SHP77 treated with DMSO at 0.1 percent for 48 hours (cell line): ENCODE results near the gene WIPI1.
"Not testable (repeated sequence)": the region's sequence is repeated elsewhere in the genome, so short reads cannot be mapped to it uniquely, and the experiment has no call there.

Experiments used
- DNase-seq: peaks from one replicate; lab custom pipeline; 2025; lab: John Stamatoyannopoulos, UW

The WIPI1 gene

GRCh38 chr17:68437979-68438822, 19.1 kb downstream of the WIPI1 start:
- DNase-seq: no peak

- peak; percentile 30 for DNase-seq
Measured at GRCh38 chr17:68435876-68436842, 21.1 kb downstream of the WIPI1 start.

- DNase-seq: no peak
Measured at GRCh38 chr17:68435361-68435760, 21.9 kb downstream of the WIPI1 start.

GRCh38 chr17:68433911-68434508, 23.3 kb downstream of the WIPI1 start:
- no peak for DNase-seq

GRCh38 chr17:68433211-68433610, 24.1 kb downstream of the WIPI1 start:
- DNase-seq: no peak

GRCh38 chr17:68432086-68432864, 25.0 kb downstream of the WIPI1 start:
- DNase-seq: no peak

GRCh38 chr17:68431661-68432071, 25.6 kb downstream of the WIPI1 start:
- no peak for DNase-seq

- DNase-seq: no peak
Measured at GRCh38 chr17:68431045-68431608, 26.2 kb downstream of the WIPI1 start.

- no peak for DNase-seq
Measured at GRCh38 chr17:68429881-68430280, 27.4 kb downstream of the WIPI1 start.

GRCh38 chr17:68428498-68429172, 28.7 kb downstream of the WIPI1 start:
- no peak for DNase-seq

GRCh38 chr17:68427575-68427974, 29.7 kb downstream of the WIPI1 start:
- no peak for DNase-seq

GRCh38 chr17:68425979-68426378, 31.3 kb downstream of the WIPI1 start:
- DNase-seq: no peak

GRCh38 chr17:68424861-68425260, 32.4 kb downstream of the WIPI1 start:
- DNase-seq: no peak

- no peak for DNase-seq
Measured at GRCh38 chr17:68424203-68424602, 33.1 kb downstream of the WIPI1 start.

- no peak for DNase-seq
Measured at GRCh38 chr17:68423251-68423650, 34.0 kb downstream of the WIPI1 start.

GRCh38 chr17:68422821-68423220, 34.5 kb downstream of the WIPI1 start:
- no peak for DNase-seq

GRCh38 chr17:68421486-68421885, 35.8 kb downstream of the WIPI1 start:
- DNase-seq: no peak

GRCh38 chr17:68420065-68420464, 37.2 kb downstream of the WIPI1 start:
- DNase-seq: no peak

- DNase-seq: no peak
Measured at GRCh38 chr17:68418876-68419275, 38.4 kb downstream of the WIPI1 start.

- no peak for DNase-seq
Measured at GRCh38 chr17:68417317-68417716, 40.0 kb downstream of the WIPI1 start.

- not testable (repeated sequence) for DNase-seq
Measured at GRCh38 chr17:68414901-68415300, 42.4 kb downstream of the WIPI1 start.
